ENCODE results near the gene NR6A1. TPM values are rescaled to one million over a fixed set of nuclear protein-coding genes. Genes with fewer than 3 reads are reported as not detected.
A peak's percentile ranks its signal among the peaks of the same experiment; 100 is the strongest.

NR6A1 gene
- total RNA-seq, 1 experiment from 2014 or later, result 1.1 TPM

DNA sequence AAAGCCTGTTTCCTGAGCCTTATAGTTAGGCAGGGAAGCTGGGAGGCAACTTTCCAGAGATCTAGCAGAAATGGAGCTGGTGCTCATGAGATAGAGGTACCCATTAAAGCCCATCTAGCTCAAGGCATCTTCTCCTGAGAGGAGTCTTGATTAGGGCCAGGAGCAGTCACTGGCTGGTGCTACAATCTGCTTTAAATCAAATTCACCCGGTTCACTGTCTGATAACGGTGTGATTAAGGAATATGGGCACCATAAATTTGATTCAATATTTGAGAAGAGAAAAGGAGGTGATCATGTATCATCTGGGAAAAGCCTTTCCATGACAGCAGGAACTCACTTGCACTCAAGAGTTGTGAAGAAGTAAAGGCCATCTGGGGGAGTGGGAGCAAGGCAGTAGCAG, 240.0 kb downstream of the NR6A1 start:
- no peak for DNase-seq (ENCODE audit: low read depth)

- no peak for DNase-seq (ENCODE audit: low read depth)
Observed at GRCh38 chr9:124530246-124530645, 240.9 kb downstream of the NR6A1 start.

GRCh38 chr9:124527781-124528180, 243.3 kb downstream of the NR6A1 start:
- peak; percentile 32 for DNase-seq (ENCODE audit: low read depth)

- DNase-seq (ENCODE audit: low read depth), result no peak
Observed at GRCh38 chr9:124526174-124526573, 244.9 kb downstream of the NR6A1 start.

GRCh38 chr9:124522121-124523098, 248.7 kb downstream of the NR6A1 start:
- DNase-seq (ENCODE audit: low read depth), result no peak

- DNase-seq (ENCODE audit: low read depth), result no peak
Observed at GRCh38 chr9:124521142-124521541, 250.0 kb downstream of the NR6A1 start.

GRCh38 chr9:124520206-124520596, 250.9 kb downstream of the NR6A1 start:
- DNase-seq (ENCODE audit: low read depth), result no peak

DNA sequence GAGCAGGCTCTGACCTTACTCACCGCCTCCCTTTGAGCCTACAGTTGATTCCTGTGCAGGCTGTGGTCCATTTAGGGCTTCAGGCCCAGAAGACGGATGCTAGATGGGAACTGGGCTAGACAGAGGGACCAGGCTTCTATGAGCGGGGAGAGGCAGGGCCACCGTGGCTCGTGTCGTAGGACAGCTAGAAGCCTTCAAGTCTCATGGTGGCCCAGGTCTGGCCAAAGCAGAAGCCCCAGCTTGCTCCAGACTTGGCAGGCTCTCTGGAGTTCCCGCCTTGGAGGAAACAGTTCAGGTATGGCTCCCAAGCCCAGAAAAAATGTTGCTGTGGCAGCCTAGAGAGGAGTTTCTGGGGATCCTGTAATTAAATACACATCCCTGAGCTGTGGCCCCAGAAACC, 253.0 kb downstream of the NR6A1 start:
- no peak for DNase-seq (ENCODE audit: low read depth)

DNA sequence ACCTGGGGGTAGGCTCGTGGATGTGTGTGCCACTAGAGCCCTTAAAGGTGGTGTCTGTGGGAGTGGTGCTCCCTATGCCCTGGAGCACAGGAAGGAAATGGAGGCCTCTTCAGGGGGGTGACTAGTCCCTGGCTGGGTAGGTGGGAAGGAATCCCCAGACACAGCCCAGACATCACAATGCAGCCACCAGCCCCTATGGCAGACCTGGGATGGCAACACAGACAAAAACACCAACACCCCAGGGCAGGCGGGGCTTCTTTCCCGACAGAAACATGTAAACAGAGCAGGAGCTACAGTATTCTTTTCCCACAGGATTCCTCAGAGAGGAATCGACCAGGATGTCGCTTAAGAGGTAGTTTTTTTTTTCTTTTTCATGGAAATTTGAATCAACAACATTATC, 253.5 kb downstream of the NR6A1 start:
- DNase-seq (ENCODE audit: low read depth), result no peak

GRCh38 chr9:124514874-124515273, 256.2 kb downstream of the NR6A1 start:
- DNase-seq (ENCODE audit: low read depth), result no peak

GRCh38 chr9:124514125-124514524, 257.0 kb downstream of the NR6A1 start:
- DNase-seq (ENCODE audit: low read depth), result no peak

DNA sequence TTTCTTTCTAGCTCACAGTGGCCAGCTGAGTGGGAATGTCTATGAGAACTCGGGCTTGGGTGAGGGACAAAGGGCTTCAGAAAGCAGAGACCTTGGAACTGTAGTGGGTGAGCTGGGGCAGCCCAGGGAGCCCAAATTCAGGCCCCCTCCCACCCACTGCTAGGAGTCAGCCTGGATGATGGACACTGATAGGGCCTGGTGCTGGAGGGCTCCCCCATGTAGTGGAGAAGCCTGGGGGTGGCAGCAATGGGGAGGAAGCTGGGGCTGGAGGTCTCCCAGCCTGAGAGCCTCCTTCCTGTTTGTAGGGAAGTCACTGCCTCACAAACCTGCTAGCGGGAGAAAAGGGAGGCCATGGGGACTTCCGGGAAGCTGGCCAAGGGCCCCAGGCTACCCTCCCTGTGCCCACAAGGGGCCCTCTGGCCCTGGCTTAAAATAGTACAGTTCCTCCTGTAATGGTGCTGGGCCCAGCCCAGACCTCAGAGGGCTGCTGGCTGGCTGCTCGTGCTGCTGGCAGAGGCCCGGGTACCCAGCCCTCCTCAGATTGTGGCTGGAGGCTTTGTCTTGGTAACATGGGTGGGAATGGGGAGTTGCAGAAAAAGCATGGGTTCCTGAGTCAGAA, 257.6 kb downstream of the NR6A1 start:
- DNase-seq (ENCODE audit: low read depth), result no peak

DNA sequence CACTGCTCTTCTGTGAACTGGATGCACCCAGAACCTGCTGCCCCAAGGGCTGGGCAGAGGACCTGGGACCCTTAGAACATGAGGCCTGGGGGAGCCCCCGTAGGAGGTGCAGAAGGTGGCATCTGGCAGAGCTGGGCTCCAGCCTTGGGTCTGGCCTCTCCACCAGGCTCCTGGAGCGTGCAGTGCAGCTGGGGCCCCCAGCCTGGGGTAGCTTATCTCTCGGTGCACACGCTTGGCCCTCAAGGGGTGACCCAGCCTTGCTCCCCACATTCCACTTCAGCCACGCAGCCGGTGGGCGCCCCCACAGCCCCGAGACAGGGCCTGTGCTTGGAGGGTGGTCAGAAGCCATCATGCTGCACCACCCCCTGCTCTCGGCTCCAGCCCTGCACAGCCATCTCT, 258.3 kb downstream of the NR6A1 start:
- no peak for DNase-seq (ENCODE audit: low read depth)

DNA sequence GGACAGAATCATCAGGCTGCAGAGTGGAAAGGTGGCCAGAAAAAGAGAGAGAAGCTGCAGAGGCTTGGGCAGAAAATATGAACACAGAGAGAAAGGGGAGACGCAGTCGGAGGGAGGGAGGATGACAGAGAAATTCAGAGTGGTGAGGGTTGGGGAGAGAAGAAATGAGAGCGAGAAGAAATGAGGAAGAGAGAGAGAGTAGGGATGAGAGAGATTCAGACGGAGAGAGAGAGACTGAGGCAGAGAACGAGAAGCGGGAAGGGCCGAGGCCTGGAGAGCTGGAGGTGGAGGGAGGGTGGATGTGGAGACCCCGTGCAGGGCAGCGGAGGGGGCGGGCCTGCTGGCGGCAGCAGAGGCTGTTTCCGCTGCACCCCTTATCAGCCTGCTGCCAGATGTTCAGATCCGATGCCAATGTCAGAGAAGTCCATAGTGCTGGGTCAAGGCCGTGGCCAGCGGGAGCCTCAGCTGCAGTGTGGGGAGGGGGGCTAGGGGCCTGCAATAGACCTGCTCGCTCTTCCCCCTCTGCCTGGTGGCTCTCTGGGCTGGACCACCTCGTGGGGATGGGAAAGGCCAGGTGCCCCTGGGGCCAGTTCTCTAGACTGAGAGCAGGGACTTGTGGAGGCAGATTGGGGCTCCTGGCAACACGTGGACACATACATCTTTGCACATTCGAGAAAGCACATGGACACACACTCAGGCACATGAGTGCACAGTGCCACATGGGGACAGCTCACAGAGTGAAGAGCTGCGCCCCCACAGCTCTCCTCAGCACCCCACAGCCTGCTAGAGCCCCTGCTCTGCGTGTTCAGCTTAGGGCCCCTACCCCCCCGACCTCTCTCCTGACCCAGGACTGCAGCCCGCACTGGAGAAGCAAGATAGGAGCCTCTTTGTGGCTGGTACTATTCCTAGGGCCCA, 259.0 kb downstream of the NR6A1 start:
- DNase-seq (ENCODE audit: low read depth), result no peak

DNA sequence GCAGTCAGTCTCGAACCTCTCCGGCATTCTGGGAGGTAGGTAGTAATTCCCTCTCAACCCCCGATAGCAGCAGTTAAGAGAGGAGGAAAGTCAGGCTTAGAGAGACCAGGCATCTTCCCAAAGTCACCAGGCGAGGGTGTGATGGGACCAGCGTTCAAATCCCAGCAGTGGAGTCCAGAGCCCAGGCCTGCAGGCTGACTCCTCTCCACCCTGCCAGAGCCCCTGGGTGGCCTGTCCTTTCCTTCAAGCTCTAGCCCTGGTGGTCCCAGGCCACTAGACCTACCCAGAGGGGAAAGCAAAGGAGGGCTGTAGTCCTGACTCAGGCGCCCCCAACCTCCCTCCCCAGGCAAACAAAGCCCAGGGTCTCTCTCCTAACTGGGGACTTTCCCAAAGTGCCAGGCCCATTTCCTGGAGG, 259.7 kb downstream of the NR6A1 start:
- no peak for DNase-seq (ENCODE audit: low read depth)

DNA sequence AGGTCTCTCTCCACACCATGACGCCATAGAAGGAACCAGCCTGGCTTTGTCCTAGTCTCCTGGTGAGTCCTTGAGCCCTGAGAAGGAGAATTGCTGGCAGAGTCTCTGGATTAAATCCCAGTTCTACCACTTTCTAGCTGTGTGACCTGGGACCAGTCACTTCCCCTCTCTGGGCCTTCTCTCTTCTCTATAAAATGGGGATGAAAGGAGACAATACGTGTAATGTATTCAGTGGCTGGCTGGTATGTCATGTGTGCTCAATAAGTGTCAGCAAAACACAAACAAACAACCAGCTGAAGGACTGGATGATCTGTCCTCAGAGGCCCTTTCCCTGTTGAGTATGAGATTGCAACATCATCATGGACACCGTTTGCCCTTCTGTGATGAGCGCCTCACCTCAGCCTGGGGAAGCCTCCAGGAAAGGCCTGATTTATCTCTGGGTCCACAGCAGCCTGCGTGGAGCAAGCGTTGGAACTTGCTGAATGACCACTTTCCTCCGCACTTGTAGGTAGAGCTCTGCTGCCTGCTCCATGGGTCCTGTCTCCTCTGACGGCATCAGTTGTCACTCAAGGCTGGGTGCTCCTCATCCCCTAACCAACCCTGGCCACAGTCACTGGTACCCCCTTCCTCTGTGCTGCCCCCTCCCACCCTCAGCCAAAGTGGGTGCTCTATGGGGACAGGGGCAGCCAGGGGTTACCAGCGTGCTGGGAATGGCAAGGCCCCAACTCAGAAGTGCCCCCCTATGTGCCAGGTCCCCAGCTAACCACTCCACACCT, 260.3 kb downstream of the NR6A1 start:
- DNase-seq (ENCODE audit: low read depth), result peak; percentile 15

- no peak for DNase-seq (ENCODE audit: low read depth)
Observed at GRCh38 chr9:124507880-124508423, 263.2 kb downstream of the NR6A1 start.

- no peak for DNase-seq (ENCODE audit: low read depth)
Observed at GRCh38 chr9:124506931-124507879, 263.9 kb downstream of the NR6A1 start, which contains the start of gene NR5A1. Gene NR5A1 (minus strand): TSS chr9:124507399. CDS start chr9:124503395, 4,004 bp downstream.

DNA sequence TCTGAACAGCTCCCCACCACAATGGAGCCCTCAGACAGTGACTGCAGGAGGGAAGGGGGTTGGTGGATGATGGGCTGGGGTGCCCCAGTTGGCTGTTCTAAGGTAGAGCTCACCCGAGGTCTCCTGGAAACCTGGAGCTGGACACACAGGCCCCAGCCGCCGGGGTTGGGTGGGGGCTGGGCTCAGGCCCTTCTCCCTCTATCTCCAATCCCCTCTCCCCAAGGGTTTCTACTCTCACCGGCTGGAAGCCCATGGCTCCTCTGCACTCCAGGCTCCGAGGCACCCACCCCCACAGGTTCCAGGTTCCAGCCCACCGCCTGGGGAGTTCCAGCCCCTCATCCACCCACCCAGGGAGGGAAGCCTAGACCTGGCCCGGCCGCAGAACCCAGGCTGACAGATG, 264.7 kb downstream of the NR6A1 start:
- DNase-seq (ENCODE audit: low read depth), result no peak

Data from LHCN-M2 (cell line).